ENCODE results near the gene B3GNT9. TPM values are rescaled to one million over a fixed set of nuclear protein-coding genes. Genes with fewer than 3 reads are reported as not detected.

B3GNT9 gene
- total and polyA plus RNA-seq, 2 donors from 2014 or later: 12.1 to 16.7 TPM

DNA sequence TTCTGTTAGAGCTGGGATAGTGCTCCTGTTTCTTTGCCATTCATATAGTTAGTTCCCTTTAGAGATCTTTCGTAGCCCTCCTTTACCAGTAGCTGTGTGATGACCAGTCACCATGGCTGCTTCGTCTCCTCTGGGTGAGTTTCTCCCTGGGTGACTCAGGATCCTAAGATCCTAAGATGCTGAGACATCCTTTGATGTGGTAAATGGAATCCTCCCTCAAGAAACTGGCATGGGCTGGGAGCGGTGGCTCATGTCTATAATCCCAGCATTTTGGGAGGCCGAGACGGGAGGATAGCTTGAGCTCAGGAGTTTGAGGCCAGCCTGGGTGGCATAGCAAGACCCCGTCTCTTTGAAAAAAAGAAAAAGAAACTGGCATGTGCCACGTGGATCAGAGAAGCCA is 35.2 kb downstream of the B3GNT9 start:
- intact Hi-C loops (cut with DNase I): no loop called here
- DNase-seq (no peak), FAIRE-seq (no peak)
- H3K27me3 ChIP-seq (ENCODE audit: control insufficient read depth, insufficient read depth, low read length): no peaks in the 10 kb centered on the region
- no peaks in the 10 kb centered on the region for H3K9me3 ChIP-seq (ENCODE audit: control insufficient read depth in 2 of 3, insufficient read depth in 1 of 3, low read length in 3 of 3)
- H3K4me1 ChIP-seq (ENCODE audit: control insufficient read depth in 2 of 3, insufficient read depth in 2 of 3, low read depth in 1 of 3, low read length in 3 of 3): peaks cover 0 to 8% (median 6%) of the 10 kb centered on the region in 3 donors
- TF ChIP-seq, protein P1, sequence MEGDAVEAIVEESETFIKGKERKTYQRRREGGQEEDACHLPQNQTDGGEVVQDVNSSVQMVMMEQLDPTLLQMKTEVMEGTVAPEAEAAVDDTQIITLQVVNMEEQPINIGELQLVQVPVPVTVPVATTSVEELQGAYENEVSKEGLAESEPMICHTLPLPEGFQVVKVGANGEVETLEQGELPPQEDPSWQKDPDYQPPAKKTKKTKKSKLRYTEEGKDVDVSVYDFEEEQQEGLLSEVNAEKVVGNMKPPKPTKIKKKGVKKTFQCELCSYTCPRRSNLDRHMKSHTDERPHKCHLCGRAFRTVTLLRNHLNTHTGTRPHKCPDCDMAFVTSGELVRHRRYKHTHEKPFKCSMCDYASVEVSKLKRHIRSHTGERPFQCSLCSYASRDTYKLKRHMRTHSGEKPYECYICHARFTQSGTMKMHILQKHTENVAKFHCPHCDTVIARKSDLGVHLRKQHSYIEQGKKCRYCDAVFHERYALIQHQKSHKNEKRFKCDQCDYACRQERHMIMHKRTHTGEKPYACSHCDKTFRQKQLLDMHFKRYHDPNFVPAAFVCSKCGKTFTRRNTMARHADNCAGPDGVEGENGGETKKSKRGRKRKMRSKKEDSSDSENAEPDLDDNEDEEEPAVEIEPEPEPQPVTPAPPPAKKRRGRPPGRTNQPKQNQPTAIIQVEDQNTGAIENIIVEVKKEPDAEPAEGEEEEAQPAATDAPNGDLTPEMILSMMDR (IDR thresholded peaks at IDR 0.05; ENCODE audit: borderline replicate concordance, extremely low read depth, insufficient read depth): no peak
- no peak overlapping the region for H3K4me3 ChIP-seq (ENCODE audit: low read length in 3 of 3)
- no peak overlapping the region for H3K27ac ChIP-seq (ENCODE audit: low read depth in 2 of 2, low read length in 2 of 2)
- peaks cover 0 to 7% (median 6%) of the 10 kb centered on the region in 3 donors for H3K36me3 ChIP-seq (ENCODE audit: control insufficient read depth in 2 of 3, insufficient read depth in 3 of 3, low read length in 3 of 3)
- H3K9ac ChIP-seq (ENCODE audit: low read length in 3 of 3): no peak overlapping the region

DNA sequence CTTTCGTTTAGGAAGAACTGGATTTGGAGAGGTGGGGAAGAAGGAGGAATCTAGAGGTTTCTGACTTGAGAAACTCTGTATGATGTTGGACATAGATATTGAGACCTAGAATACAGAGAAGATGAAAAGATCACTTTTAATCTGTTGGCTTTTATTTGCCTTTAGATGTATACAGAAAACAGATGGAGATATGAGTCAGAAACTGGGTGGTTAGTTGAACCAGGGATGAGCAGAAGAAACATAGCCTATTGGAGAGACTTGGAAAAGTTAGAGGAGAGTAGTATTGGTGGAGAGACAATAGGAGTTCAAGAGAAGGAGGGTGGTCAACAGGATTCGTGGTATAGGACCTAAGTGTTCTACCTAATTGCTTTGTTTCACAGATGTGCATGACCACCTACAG is 36.0 kb downstream of the B3GNT9 start:
- H3K4me1 ChIP-seq (ENCODE audit: control insufficient read depth in 2 of 3, insufficient read depth in 2 of 3, low read depth in 1 of 3, low read length in 3 of 3): peaks cover 0 to 11% (median 6%) of the 10 kb centered on the region in 3 donors
- no peak overlapping the region for H3K4me3 ChIP-seq (ENCODE audit: low read length in 3 of 3)
- no peak for FAIRE-seq
- H3K9me3 ChIP-seq (ENCODE audit: control insufficient read depth in 2 of 3, insufficient read depth in 1 of 3, low read length in 3 of 3): no peaks in the 10 kb centered on the region
- H3K27me3 ChIP-seq (ENCODE audit: control insufficient read depth, insufficient read depth, low read length): no peaks in the 10 kb centered on the region
- no peak for DNase-seq
- TF ChIP-seq, protein P1 (IDR thresholded peaks at IDR 0.05; ENCODE audit: borderline replicate concordance, extremely low read depth, insufficient read depth): no peak
- H3K9ac ChIP-seq (ENCODE audit: low read length in 3 of 3): no peak overlapping the region
- intact Hi-C loops (cut with DNase I): no loop called here
- no peak overlapping the region for H3K27ac ChIP-seq (ENCODE audit: low read depth in 2 of 2, low read length in 2 of 2)
- no peaks in the 10 kb centered on the region for H3K36me3 ChIP-seq (ENCODE audit: control insufficient read depth in 2 of 3, insufficient read depth in 3 of 3, low read length in 3 of 3)

DNA sequence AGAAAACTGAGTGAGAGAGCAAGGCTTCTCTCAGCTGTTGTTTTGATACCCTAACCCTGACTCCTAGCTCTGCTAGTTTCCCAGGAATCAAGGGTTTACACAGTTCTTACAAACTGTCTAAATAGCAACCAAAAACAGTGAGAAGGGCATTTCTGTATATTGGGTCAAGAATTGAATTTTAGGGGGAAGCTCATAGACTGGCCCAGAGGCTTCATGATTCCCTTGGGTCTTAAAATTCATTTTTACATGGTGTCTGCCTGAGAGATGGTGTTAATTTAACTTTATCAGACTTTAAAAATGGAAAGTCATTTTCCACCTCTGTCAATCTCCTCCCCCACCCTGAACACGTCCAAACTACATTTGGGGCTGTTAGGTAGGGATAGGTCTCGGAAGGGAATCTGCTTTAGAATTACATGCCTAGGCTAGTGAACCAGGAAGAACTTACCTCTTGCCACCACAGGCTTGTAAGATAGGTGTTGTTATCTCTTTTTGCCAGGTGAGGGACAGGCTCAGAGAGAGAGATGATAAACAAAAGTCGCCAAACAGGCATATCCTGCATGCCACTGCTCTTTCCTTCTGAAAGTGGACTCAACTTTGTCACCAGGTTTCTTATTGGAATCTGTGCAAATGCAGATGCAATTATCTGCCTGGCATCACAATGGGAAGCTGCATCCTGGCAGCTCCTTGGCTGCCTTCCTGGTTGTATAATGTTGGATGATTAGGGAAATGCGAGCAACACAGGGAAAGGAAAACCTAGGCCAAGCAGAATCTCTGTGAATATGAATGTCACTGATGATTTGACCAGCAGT is 38.0 kb downstream of the B3GNT9 start:
- no peak for FAIRE-seq
- H3K9ac ChIP-seq (ENCODE audit: low read length in 3 of 3): no peak overlapping the region
- TF ChIP-seq, protein P1 (IDR thresholded peaks at IDR 0.05; ENCODE audit: borderline replicate concordance, extremely low read depth, insufficient read depth): no peak

More for the DNA sequence above, 38.0 kb downstream of the B3GNT9 start:
- H3K9me3 ChIP-seq (ENCODE audit: control insufficient read depth in 2 of 3, insufficient read depth in 1 of 3, low read length in 3 of 3): no peaks in the 10 kb centered on the region
- H3K4me1 ChIP-seq (ENCODE audit: control insufficient read depth in 2 of 3, insufficient read depth in 2 of 3, low read depth in 1 of 3, low read length in 3 of 3): peaks cover 0 to 19% (median 12%) of the 10 kb centered on the region in 3 donors
- H3K36me3 ChIP-seq (ENCODE audit: control insufficient read depth in 2 of 3, insufficient read depth in 3 of 3, low read length in 3 of 3): no peaks in the 10 kb centered on the region
- no peak for DNase-seq
- H3K27ac ChIP-seq (ENCODE audit: low read depth in 2 of 2, low read length in 2 of 2): no peak overlapping the region
- no peaks in the 10 kb centered on the region for H3K27me3 ChIP-seq (ENCODE audit: control insufficient read depth, insufficient read depth, low read length)
- intact Hi-C loops (cut with DNase I): no loop called here
- H3K4me3 ChIP-seq (ENCODE audit: low read length in 3 of 3): no peak overlapping the region

Measured in kidney (tissue), 14 donors.